Trophoblast cell (in vitro differentiated cells and primary cell): ENCODE measurements around the gene C11orf68.
A peak's percentile ranks its signal among the peaks of the same experiment; 100 is the strongest.

Experiments used
- DNase-seq, 2 donors: peaks; one replicate each; pipeline ENCODE4 v3.0.0-alpha.2; 2016
- H2AFZ ChIP-seq: 2 replicates; pipeline ENCODE4 v1.6.1; 2013; ENCODE audit warnings: low read length, moderate library complexity, mild to moderate bottlenecking; ENCODE audit not compliant: insufficient read depth, poor library complexity
- H2AK5ac ChIP-seq: 2 replicates; pipeline ENCODE4 v1.6.1; 2013; ENCODE audit warnings: mild to moderate bottlenecking, low read length
- H2BK120ac ChIP-seq: 2 replicates; pipeline ENCODE4 v1.6.1; 2013; ENCODE audit warnings: low read length, mild to moderate bottlenecking, moderate library complexity; ENCODE audit not compliant: insufficient read depth, poor library complexity
- H2BK12ac ChIP-seq: 2 replicates; pipeline ENCODE4 v1.6.1; 2013; ENCODE audit warnings: mild to moderate bottlenecking, low read length, moderate library complexity
- H2BK5ac ChIP-seq: 2 replicates; pipeline ENCODE4 v1.6.1; 2013; ENCODE audit warnings: low read length, low read depth, moderate library complexity, mild to moderate bottlenecking; ENCODE audit not compliant: poor library complexity
- H3K14ac ChIP-seq: 2 replicates; pipeline ENCODE4 v1.6.1; 2013; ENCODE audit warnings: mild to moderate bottlenecking, low read length
- H3K18ac ChIP-seq: 2 replicates; pipeline ENCODE4 v1.6.1; 2013; ENCODE audit warnings: mild to moderate bottlenecking, low read length
- H3K23ac ChIP-seq: 2 replicates; pipeline ENCODE4 v1.6.1; 2013; ENCODE audit warnings: low read length
- H3K27ac ChIP-seq: 2 replicates; pipeline ENCODE4 v1.5.1; 2013; ENCODE audit warnings: low read depth, mild to moderate bottlenecking, inconsistent platforms, low read length, moderate library complexity
- H3K27me3 ChIP-seq: 2 replicates; pipeline ENCODE4 v1.6.1; 2013; ENCODE audit warnings: inconsistent platforms, mild to moderate bottlenecking, low read length, moderate library complexity; ENCODE audit not compliant: insufficient read depth
- H3K36me3 ChIP-seq, 2 experiments: 1 replicate in 1 of 2; 2 replicates in 1 of 2; pipeline ENCODE4 v1.6.1; 2013; ENCODE audit warnings: low read length in 2 of 2, mild to moderate bottlenecking in 2 of 2, moderate library complexity in 1 of 2; ENCODE audit not compliant: insufficient read depth in 2 of 2, control insufficient read depth in 1 of 2
- H3K4ac ChIP-seq: 2 replicates; pipeline ENCODE4 v1.6.1; 2013; ENCODE audit warnings: low read depth, mild to moderate bottlenecking, low read length, moderate library complexity
- H3K4me1 ChIP-seq, 2 experiments: 1 replicate in 1 of 2; 2 replicates in 1 of 2; pipeline ENCODE4 v1.6.1; 2013; ENCODE audit warnings: low read length in 2 of 2, mild to moderate bottlenecking in 2 of 2, moderate library complexity in 1 of 2; ENCODE audit not compliant: insufficient read depth in 2 of 2, control insufficient read depth in 1 of 2
- H3K4me2 ChIP-seq: 2 replicates; pipeline ENCODE4 v1.6.1; 2013; ENCODE audit warnings: inconsistent platforms, mild to moderate bottlenecking, low read length, moderate library complexity
- H3K4me3 ChIP-seq: 2 replicates; pipeline ENCODE4 v1.5.1; 2013; ENCODE audit warnings: mild to moderate bottlenecking, low read depth, low read length, inconsistent platforms
- H3K79me1 ChIP-seq: one replicate; pipeline ENCODE4 v1.6.1; 2013; ENCODE audit warnings: low read length
- H3K79me2 ChIP-seq: 2 replicates; pipeline ENCODE4 v1.6.1; 2013; ENCODE audit warnings: low read length, mild to moderate bottlenecking; ENCODE audit not compliant: control insufficient read depth, insufficient read depth, poor library complexity
- H3K9ac ChIP-seq: 2 replicates; pipeline ENCODE4 v1.6.1; 2013; ENCODE audit warnings: mild to moderate bottlenecking, low read length
- H3K9me3 ChIP-seq: 2 replicates; pipeline ENCODE4 v1.6.1; 2013; ENCODE audit warnings: low read depth, mild to moderate bottlenecking, control low read depth, inconsistent platforms, low read length; ENCODE audit not compliant: insufficient read depth
- H4K12ac ChIP-seq: 2 replicates; pipeline ENCODE4 v1.6.1; 2013; ENCODE audit warnings: low read depth, mild to moderate bottlenecking, low read length, moderate library complexity
- H4K8ac ChIP-seq: 2 replicates; pipeline ENCODE4 v1.6.1; 2013; ENCODE audit warnings: low read depth, mild to moderate bottlenecking, low read length, moderate library complexity
- H4K91ac ChIP-seq: one replicate; pipeline ENCODE4 v1.6.1; 2013; ENCODE audit warnings: low read depth, mild to moderate bottlenecking, low read length, moderate library complexity
- WGBS: extraction: QIAGEN DNeasy Blood & Tissue Kit; methylation state at CpG from one replicate; pipeline ENCODE4 v1.1.7; 2013; ENCODE audit warnings: missing lambda C conversion rate; ENCODE audit not compliant: insufficient read length, insufficient coverage; ENCODE audit errors: extremely low coverage; 5-methylcytosine and 5-hydroxymethylcytosine counted together

C11orf68 gene

DNA sequence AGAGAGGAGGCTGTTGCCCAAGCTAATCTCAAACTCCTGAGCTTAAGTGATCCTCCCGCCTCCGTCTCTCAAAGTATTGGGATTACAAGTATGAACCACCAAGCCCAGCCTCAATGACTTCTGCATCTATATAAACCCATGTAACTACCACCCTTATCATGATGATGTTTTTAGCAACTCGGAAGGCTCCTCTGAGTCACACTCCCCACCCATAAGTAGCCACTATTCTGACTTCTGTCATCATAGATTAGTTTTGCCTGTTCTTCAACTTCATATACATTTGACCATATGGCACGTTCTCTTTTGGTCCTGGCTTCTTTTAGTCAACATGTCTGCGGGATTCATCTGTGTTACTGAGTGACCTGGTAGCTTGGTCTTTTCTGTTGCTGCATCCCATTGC lies 12.3 kb downstream of the C11orf68 start:
- WGBS, result no CpG with 5 or more reads among the region's 5 CpGs
- no peak overlapping the region for H2BK12ac ChIP-seq
- no peak overlapping the region for H3K4me2 ChIP-seq
- no peak overlapping the region for H4K8ac ChIP-seq
- no peak overlapping the region for H3K23ac ChIP-seq
- H3K4ac ChIP-seq, result no peak overlapping the region
- H3K27me3 ChIP-seq, result no peaks in the 10 kb centered on the region
- H3K14ac ChIP-seq, result no peak overlapping the region
- no peak overlapping the region for H2BK5ac ChIP-seq
- H3K9ac ChIP-seq, result no peak overlapping the region
- no peak overlapping the region for H4K12ac ChIP-seq
- no peak overlapping the region for H4K91ac ChIP-seq
- H3K4me3 ChIP-seq, result no peak overlapping the region
- H3K79me2 ChIP-seq, result no peaks in the 10 kb centered on the region
- peaks cover 17 to 22% of the 10 kb centered on the region in 2 experiments for H3K4me1 ChIP-seq
- H3K79me1 ChIP-seq, result peaks cover 7% of the 10 kb centered on the region
- H2AFZ ChIP-seq, result no peak overlapping the region
- peak in 1 of 2 donors; percentile 42 for DNase-seq
- H3K9me3 ChIP-seq, result no peaks in the 10 kb centered on the region
- H3K27ac ChIP-seq, result no peak overlapping the region
- H3K18ac ChIP-seq, result no peak overlapping the region
- H2BK120ac ChIP-seq, result no peak overlapping the region
- H3K36me3 ChIP-seq, result no peaks in the 10 kb centered on the region
- no peak overlapping the region for H2AK5ac ChIP-seq

DNA sequence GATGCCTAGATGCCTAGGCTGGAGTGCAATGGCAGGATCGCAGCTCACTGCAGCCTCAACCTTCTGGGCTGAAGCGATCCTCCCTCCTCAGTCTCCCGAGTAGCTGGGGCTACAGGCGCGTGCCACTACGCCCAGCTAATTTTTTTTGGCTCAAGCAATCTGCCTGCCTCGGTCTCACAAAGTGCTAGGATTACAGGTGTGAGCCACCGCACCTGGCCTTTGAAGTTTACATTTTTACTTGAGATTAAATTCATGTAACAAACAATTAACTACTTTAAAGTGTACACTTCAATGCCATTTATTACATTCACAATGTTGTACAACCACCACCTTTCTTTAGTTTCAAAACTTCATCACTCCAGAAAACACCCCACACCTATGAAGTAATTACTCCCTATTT lies 15.1 kb downstream of the C11orf68 start:
- no peak for DNase-seq
- Histone ChIP-seq H3K79me2 (peaks cover 8% of the 10 kb centered on the region), H3K23ac (no peak overlapping the region), H4K8ac (no peak overlapping the region), H3K4ac (no peak overlapping the region), H2BK12ac (no peak overlapping the region), H3K4me2 (no peak overlapping the region), H3K18ac (no peak overlapping the region), H3K27me3 (peaks cover 13% of the 10 kb centered on the region), H2BK5ac (no peak overlapping the region), H4K12ac (no peak overlapping the region), H2AFZ (no peak overlapping the region), H3K27ac (no peak overlapping the region), H2AK5ac (no peak overlapping the region), H3K79me1 (peaks cover 20% of the 10 kb centered on the region), H3K14ac (no peak overlapping the region), H3K36me3 (no peaks in the 10 kb centered on the region), H3K4me3 (no peak overlapping the region), H4K91ac (peak overlapping the region; percentile 16), H3K9me3 (no peaks in the 10 kb centered on the region), H3K9ac (no peak overlapping the region), H3K4me1 (peaks cover 33 to 38% of the 10 kb centered on the region in 2 experiments), H2BK120ac (peak overlapping the region; percentile 55)
- WGBS, result no CpG with 5 or more reads among the region's 8 CpGs

DNA sequence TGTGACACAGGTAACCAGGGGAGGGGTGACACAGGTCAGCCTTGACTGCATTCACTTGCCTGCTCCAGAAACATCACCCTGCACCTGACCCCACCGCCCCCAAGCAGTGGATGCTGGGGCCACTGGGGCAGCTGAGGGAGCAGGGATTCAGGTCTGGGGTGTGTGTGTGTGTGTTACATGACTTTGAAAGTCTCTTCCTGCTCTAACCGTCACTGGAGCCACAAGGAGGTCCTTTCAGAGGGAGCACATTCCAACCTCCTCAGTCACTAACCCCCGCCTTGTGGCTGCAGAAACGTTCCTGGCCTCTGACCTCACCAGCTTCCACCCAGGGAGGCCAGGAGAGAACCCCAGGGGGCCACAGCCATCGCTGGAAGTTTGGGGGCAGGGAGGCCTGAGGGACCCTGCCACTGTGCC lies 15.8 kb downstream of the C11orf68 start:
- Histone ChIP-seq H3K18ac (no peak overlapping the region), H3K4ac (no peak overlapping the region), H3K9ac (no peak overlapping the region), H3K9me3 (no peaks in the 10 kb centered on the region), H3K23ac (no peak overlapping the region), H3K4me3 (no peak overlapping the region), H3K4me2 (peak overlapping the region; percentile 25), H4K91ac (no peak overlapping the region), H3K79me2 (peaks cover 8% of the 10 kb centered on the region), H2BK5ac (no peak overlapping the region), H3K14ac (no peak overlapping the region), H4K8ac (peak overlapping the region; percentile 12), H3K79me1 (peaks cover 20% of the 10 kb centered on the region), H3K36me3 (no peaks in the 10 kb centered on the region), H3K27me3 (peaks cover 13% of the 10 kb centered on the region), H3K27ac (peak overlapping the region; percentile 29), H2AFZ (no peak overlapping the region), H4K12ac (no peak overlapping the region), H2AK5ac (no peak overlapping the region), H3K4me1 (peaks cover 33 to 38% of the 10 kb centered on the region in 2 experiments), H2BK120ac (peak overlapping the region; percentile 5), H2BK12ac (peak overlapping the region; percentile 51)
- no CpG with 5 or more reads among the region's 5 CpGs for WGBS
- DNase-seq, result peak; percentile 68 to 72

DNA sequence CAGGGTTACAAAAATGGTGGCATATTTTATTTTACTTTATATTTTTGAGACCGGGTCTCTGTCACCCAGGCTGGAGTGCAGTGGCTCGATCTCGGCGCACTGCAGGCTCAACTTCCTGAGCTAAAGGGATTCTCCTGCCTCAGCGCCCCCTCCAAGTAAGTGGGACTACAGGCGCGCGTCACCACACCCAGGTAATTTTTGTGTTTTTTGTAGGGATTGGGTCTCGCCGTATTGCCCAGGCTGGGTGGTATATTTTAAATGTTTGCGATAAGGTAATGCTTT lies 18.0 kb downstream of the C11orf68 start:
- Histone ChIP-seq H2BK5ac (no peak overlapping the region), H3K23ac (no peak overlapping the region), H3K4me3 (no peak overlapping the region), H3K4ac (no peak overlapping the region), H2AK5ac (no peak overlapping the region), H4K12ac (no peak overlapping the region), H3K9ac (no peak overlapping the region), H3K9me3 (no peaks in the 10 kb centered on the region), H3K14ac (no peak overlapping the region), H3K4me1 (peaks cover 33 to 38% of the 10 kb centered on the region in 2 experiments), H2BK12ac (no peak overlapping the region), H3K4me2 (peak overlapping the region; percentile 85), H2AFZ (no peak overlapping the region), H3K27ac (no peak overlapping the region), H3K79me1 (peaks cover 20% of the 10 kb centered on the region), H3K27me3 (peaks cover 13% of the 10 kb centered on the region), H2BK120ac (no peak overlapping the region), H4K91ac (no peak overlapping the region), H4K8ac (no peak overlapping the region), H3K36me3 (peaks cover 0 to 5% of the 10 kb centered on the region in 2 experiments), H3K79me2 (peaks cover 8% of the 10 kb centered on the region), H3K18ac (no peak overlapping the region)
- no CpG with 5 or more reads among the region's 11 CpGs for WGBS
- DNase-seq, result no peak
